K562 (cell line): Measurements from ENCODE around the gene HYOU1. TPM values are rescaled to one million over a fixed set of nuclear protein-coding genes. Genes with fewer than 3 reads are reported as not detected.
A peak's percentile ranks its signal among the peaks of the same experiment; 100 is the strongest.

Experiments used
- ARID4B ChIP-seq: sonication (generic); formaldehyde crosslinking; IDR thresholded peaks from 2 replicates; pipeline ENCODE4 v1.8.0; 2022; ENCODE audit warnings: mild to moderate bottlenecking, missing genetic modification reagents
- BRD9 ChIP-seq: fragments of 450-650 bp; IDR thresholded peaks from 2 replicates; pipeline ENCODE4 v1.6.1; 2018; ENCODE audit warnings: low read depth; ENCODE audit not compliant: partially characterized antibody
- BRF2 ChIP-seq: IDR thresholded peaks from 3 replicates; pipeline ENCODE4 v1.6.1; 2011; ENCODE audit warnings: borderline replicate concordance, mild to moderate bottlenecking; ENCODE audit not compliant: insufficient read length, insufficient read depth
- GTF2B ChIP-seq: IDR thresholded peaks from 2 replicates; pipeline ENCODE4 v1.6.1; 2011; ENCODE audit not compliant: insufficient read length; ENCODE audit errors: extremely low read depth
- IFI16 ChIP-seq: fragments of 250-450 bp; sonication (Bioruptor Pico); IDR thresholded peaks from 2 replicates; pipeline ENCODE4 v2.1.2; 2022; ENCODE audit warnings: mild to moderate bottlenecking, inconsistent platforms
- NR3C1 ChIP-seq: sonication (generic); formaldehyde crosslinking; IDR thresholded peaks from 2 replicates; pipeline ENCODE4 v1.8.1; 2022; ENCODE audit warnings: missing genetic modification reagents
- NRF1 ChIP-seq, 2 experiments: fragments of 450-650 bp; IDR thresholded peaks in 1 of 2; conservative IDR thresholded peaks in 1 of 2; 2 replicates each; pipeline ENCODE4 v1.6.1; 2014; ENCODE audit warnings: mild to moderate bottlenecking in 2 of 2
- RBM25 ChIP-seq: fragments of 200-400 bp; formaldehyde crosslinking; IDR thresholded peaks from 2 replicates; pipeline ENCODE4 v1.6.1; 2018; ENCODE audit warnings: low read length, low read depth, moderate library complexity; ENCODE audit not compliant: severe bottlenecking
- SP2 ChIP-seq: IDR thresholded peaks from 2 replicates; pipeline ENCODE4 v1.6.1; 2011; ENCODE audit warnings: mild to moderate bottlenecking, low read depth, low read length, moderate library complexity; ENCODE audit not compliant: poor library complexity, severe bottlenecking; ENCODE audit errors: extremely low read depth
- TAL1 ChIP-seq: fragments of 450-650 bp; IDR thresholded peaks from 2 replicates; pipeline ENCODE4 v1.6.1; 2016; ENCODE audit warnings: mild to moderate bottlenecking
- TEAD1 ChIP-seq, 2 experiments: fragments of 450-650 bp in 1 of 2; sonication (generic) in 1 of 2; formaldehyde crosslinking; IDR thresholded peaks; 2 replicates each; pipeline versions ENCODE4 v1.4.0 to v1.8.0; 2020 to 2022; ENCODE audit warnings: mild to moderate bottlenecking in 2 of 2, missing genetic modification reagents in 1 of 2
- TEAD2 ChIP-seq: fragments of 450-650 bp; IDR thresholded peaks from 2 replicates; pipeline ENCODE4 v1.6.1; 2016; ENCODE audit warnings: missing genetic modification characterization, control low read depth, missing compliant biosample characterization
- TFAM ChIP-seq: fragments of 250-450 bp; sonication (Bioruptor Pico); conservative IDR thresholded peaks from 2 replicates; pipeline ENCODE4 v1.5.0; 2021; ENCODE audit warnings: mild to moderate bottlenecking, moderate library complexity
- THRA ChIP-seq: fragments of 450-650 bp; IDR thresholded peaks from 2 replicates; pipeline ENCODE4 v1.6.1; 2017; ENCODE audit warnings: mild to moderate bottlenecking, moderate library complexity
- ZBTB2 ChIP-seq: fragments of 450-650 bp; IDR thresholded peaks from 2 replicates; pipeline ENCODE4 v1.6.1; 2016; ENCODE audit warnings: antibody characterized with exemption
- ZKSCAN3 ChIP-seq: fragments of 250-450 bp; sonication (Bioruptor Pico); IDR thresholded peaks from 2 replicates; pipeline ENCODE4 v1.4.0; 2020
- ZNF124 ChIP-seq: sonication (generic); formaldehyde crosslinking; IDR thresholded peaks from 2 replicates; pipeline ENCODE4 v1.8.1; 2022; ENCODE audit warnings: missing genetic modification reagents
- ZNF583 ChIP-seq: fragments of 250-450 bp; sonication (Bioruptor Pico); IDR thresholded peaks from 2 replicates; pipeline ENCODE4 v1.4.0; 2020
- ZNF644 ChIP-seq: fragments of 200-800 bp; sonication (Bioruptor generic); IDR thresholded peaks from 2 replicates; pipeline ENCODE4 v1.6.1; 2016; ENCODE audit warnings: low read depth, missing genetic modification characterization, missing compliant biosample characterization
- polyA plus RNA-seq, 8 experiments: library from polyadenylated mRNA; depleted of rRNA in 4 of 8; stranded (reverse) in 5 of 8; unstranded in 3 of 8; fragments of >200 nt; fragmentation: Nextera tagmentation in 2 of 8; fragmentation: Illumina TruSeq in 1 of 8; extraction: Ambion mirVana in 2 of 8; extraction: Trizol in 1 of 8; gene quantifications; 2 replicates each; pipeline versions ENCODE4 v1.2.1 to v1.2.3, GENCODE V29; 2011 to 2014; ENCODE audit warnings: inconsistent platforms in 1 of 8, missing spikeins in 1 of 8
- total RNA-seq, 7 experiments: library from RNA; depleted of rRNA in 6 of 7; stranded (reverse); fragments of >200 nt in 6 of 7; fragmentation: Illumina TruSeq in 2 of 7; extraction: Trizol in 2 of 7; gene quantifications; 2 replicates each; pipeline versions ENCODE4 v1.2.1 to v1.2.3, GENCODE V29; 2011 to 2021; ENCODE audit warnings: low replicate concordance in 1 of 7

HYOU1 gene
- total and polyA plus RNA-seq, 9 of the 15 experiments (the other 6 are each of a cell fraction or from before 2014, with no cell fraction given), result 19.5 to 197 (median 128) TPM

GRCh38 chr11:119084663-119085436 is 27.8 kb upstream of the HYOU1 start, which contains the start of gene HMBS (continued):
- no peak for TF ChIP-seq TAL1
- TF ChIP-seq NRF1 (conservative IDR thresholded peaks at IDR 0.05 in 1 of 2, IDR thresholded peaks at IDR 0.05 in 1 of 2), result peak; percentile 54 to 65
- TF ChIP-seq ZNF583 (CRISPR knock-in tag), result no peak
- no peak for TF ChIP-seq ZBTB2
- TF ChIP-seq ZKSCAN3, result no peak
- no peak for TF ChIP-seq GTF2B
- no peak for TF ChIP-seq SP2
- no peak for TF ChIP-seq IFI16 (CRISPR knock-in tag)
- no peak for TF ChIP-seq TEAD2 (tag)
- TF ChIP-seq BRF2, result no peak
- TF ChIP-seq ARID4B, result no peak
- no peak for TF ChIP-seq ZNF124 (CRISPR knock-in tag)
- no peak for TF ChIP-seq ZNF644
- no peak for TF ChIP-seq TFAM (CRISPR knock-in tag)
- no peak for TF ChIP-seq BRD9
- no peak for TF ChIP-seq NR3C1 (CRISPR knock-in tag)
- TF ChIP-seq TEAD1 (CRISPR knock-in tag; IDR thresholded peaks at IDR 0.05), result no peak
- TF ChIP-seq THRA, result no peak
- TF ChIP-seq RBM25, result peak; percentile 36
